Gastrocnemius medialis (tissue), 4 donors: ENCODE measurements around the gene CATSPERB. TPM values are rescaled to one million over a fixed set of nuclear protein-coding genes. Genes with fewer than 3 reads are reported as not detected.
"Not testable (repeated sequence)": the region's sequence is repeated elsewhere in the genome, so short reads cannot be mapped to it uniquely, and the experiment has no call there.

ENCODE experiments used
- ATAC-seq, 2 donors: fragments of 150-250 bp; one replicate each; pipeline ENCODE4 v1.9.1; 2016
- DNase-seq, 2 donors: peaks; one replicate each; pipeline ENCODE4 v3.0.0-alpha.2; 2019
- H3K27ac ChIP-seq, 4 donors: fragments of 200-600 bp; sonication (generic); 1 replicate in 1 of 4; 2 replicates in 3 of 4; pipeline ENCODE4 v1.5.1; 2016 to 2018; ENCODE audit warnings: mild to moderate bottlenecking in 2 of 4, moderate library complexity in 1 of 4
- H3K27me3 ChIP-seq, 3 donors: fragments of 200-600 bp; sonication (generic) in 2 of 3; 1 replicate in 1 of 3; 2 replicates in 2 of 3; pipeline versions ENCODE4 v1.5.1 to v1.6.0; 2016 to 2019; ENCODE audit warnings: mild to moderate bottlenecking in 1 of 3, moderate library complexity in 1 of 3
- H3K36me3 ChIP-seq, 2 donors: fragments of 200-600 bp; sonication (generic) in 1 of 2; one replicate each; pipeline ENCODE4 v1.5.1; 2017 to 2018
- H3K4me1 ChIP-seq, 2 donors: fragments of 200-600 bp; sonication (generic) in 1 of 2; one replicate each; pipeline ENCODE4 v1.5.1; 2016 to 2017; ENCODE audit warnings: mild to moderate bottlenecking in 2 of 2
- H3K4me3 ChIP-seq, 4 donors: fragments of 200-600 bp; sonication (generic) in 3 of 4; 1 replicate in 1 of 4; 2 replicates in 3 of 4; pipeline ENCODE4 v1.5.1; 2016 to 2019; ENCODE audit warnings: mild to moderate bottlenecking in 2 of 4
- H3K9me3 ChIP-seq, 3 donors: fragments of 200-600 bp; sonication (generic) in 2 of 3; 1 replicate in 1 of 3; 2 replicates in 2 of 3; pipeline ENCODE4 v1.5.1; 2016 to 2019
- POLR2A ChIP-seq, 2 donors: fragments of 450-650 bp; IDR thresholded peaks; one replicate each; pipeline ENCODE4 v1.6.1; 2017; ENCODE audit warnings: antibody characterized with exemption in 2 of 2, mild to moderate bottlenecking in 2 of 2, moderate library complexity in 2 of 2
- in situ Hi-C, 4 donors: fragments of 200-750 bp; cut with MboI; loops; one replicate each; pipeline versions ENCODE4 v1.15.0 to v1.8.0; 2017; ENCODE audit warnings: low sequenced_read_pairs in 4 of 4
- intact Hi-C: fragments of 100-400 bp; cut with DNase I; formaldehyde crosslinking; loops from one replicate; pipeline ENCODE4 v1.15.1; 2023; ENCODE audit warnings: low total_unique reads
- total RNA-seq, 4 donors: library from RNA; depleted of rRNA; stranded (reverse); fragments of >200 nt; gene quantifications; one replicate each; pipeline versions ENCODE4 v1.1.0 to v1.2.3, GENCODE V29; 2016
- TF ChIP-seq, protein P1 (sequence below), 5 experiments: fragments of 450-650 bp in 3 of 5; fragments of 200-600 bp in 2 of 5; sonication (generic) in 2 of 5; IDR thresholded peaks in 4 of 5; conservative IDR thresholded peaks in 1 of 5; 1 replicate in 4 of 5; 2 replicates in 1 of 5; pipeline ENCODE4 v1.5.1; 2016 to 2019; ENCODE audit warnings: antibody characterized with exemption in 5 of 5, mild to moderate bottlenecking in 3 of 5, moderate library complexity in 3 of 5

The CATSPERB gene
- total RNA-seq, 4 donors from 2014 or later, result 0.20 to 0.24 TPM; not detected in 2

- in situ Hi-C loops, result no loop called here
- TF ChIP-seq, protein P1, sequence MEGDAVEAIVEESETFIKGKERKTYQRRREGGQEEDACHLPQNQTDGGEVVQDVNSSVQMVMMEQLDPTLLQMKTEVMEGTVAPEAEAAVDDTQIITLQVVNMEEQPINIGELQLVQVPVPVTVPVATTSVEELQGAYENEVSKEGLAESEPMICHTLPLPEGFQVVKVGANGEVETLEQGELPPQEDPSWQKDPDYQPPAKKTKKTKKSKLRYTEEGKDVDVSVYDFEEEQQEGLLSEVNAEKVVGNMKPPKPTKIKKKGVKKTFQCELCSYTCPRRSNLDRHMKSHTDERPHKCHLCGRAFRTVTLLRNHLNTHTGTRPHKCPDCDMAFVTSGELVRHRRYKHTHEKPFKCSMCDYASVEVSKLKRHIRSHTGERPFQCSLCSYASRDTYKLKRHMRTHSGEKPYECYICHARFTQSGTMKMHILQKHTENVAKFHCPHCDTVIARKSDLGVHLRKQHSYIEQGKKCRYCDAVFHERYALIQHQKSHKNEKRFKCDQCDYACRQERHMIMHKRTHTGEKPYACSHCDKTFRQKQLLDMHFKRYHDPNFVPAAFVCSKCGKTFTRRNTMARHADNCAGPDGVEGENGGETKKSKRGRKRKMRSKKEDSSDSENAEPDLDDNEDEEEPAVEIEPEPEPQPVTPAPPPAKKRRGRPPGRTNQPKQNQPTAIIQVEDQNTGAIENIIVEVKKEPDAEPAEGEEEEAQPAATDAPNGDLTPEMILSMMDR (IDR thresholded peaks at IDR 0.05 in 4 of 5, conservative IDR thresholded peaks at IDR 0.05 in 1 of 5), result no peak
- TF ChIP-seq POLR2A (IDR thresholded peaks at IDR 0.05), result no peak
- ATAC-seq, result no peak
- no peak overlapping the region for H3K27ac ChIP-seq
- no peak for DNase-seq
- no peaks in the 10 kb centered on the region for H3K36me3 ChIP-seq
- no peaks in the 10 kb centered on the region for H3K27me3 ChIP-seq
- no peak overlapping the region for H3K4me3 ChIP-seq
- H3K4me1 ChIP-seq, result no peaks in the 10 kb centered on the region
- no peaks in the 10 kb centered on the region for H3K9me3 ChIP-seq
- intact Hi-C loops, result no loop called here
Observed at GRCh38 chr14:91536327-91536726, 195.6 kb downstream of the CATSPERB start.

DNA sequence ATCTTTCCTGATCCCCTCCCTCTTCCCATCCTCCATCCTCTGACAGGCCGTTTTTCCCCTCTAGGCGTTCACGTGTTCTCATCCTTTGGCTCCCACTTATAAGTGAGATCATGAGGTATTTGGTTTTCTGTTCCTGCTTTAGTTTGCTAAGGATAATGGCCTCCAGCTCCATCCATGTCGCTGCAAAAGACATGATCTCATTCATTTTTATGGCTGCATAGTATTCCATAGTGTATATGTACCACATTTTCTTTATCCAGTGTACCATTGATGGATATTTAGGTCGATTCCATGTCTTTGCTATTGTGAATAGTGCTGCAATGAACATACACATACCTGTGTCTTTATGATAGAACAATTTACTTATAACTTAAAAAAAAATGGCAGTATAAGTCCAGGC is 197.8 kb downstream of the CATSPERB start:
- H3K4me1 ChIP-seq, H3K4me3 ChIP-seq, H3K27ac ChIP-seq, intact Hi-C loops, ATAC-seq, H3K9me3 ChIP-seq, DNase-seq, H3K27me3 ChIP-seq, H3K36me3 ChIP-seq, in situ Hi-C loops: not testable (repeated sequence)

DNA sequence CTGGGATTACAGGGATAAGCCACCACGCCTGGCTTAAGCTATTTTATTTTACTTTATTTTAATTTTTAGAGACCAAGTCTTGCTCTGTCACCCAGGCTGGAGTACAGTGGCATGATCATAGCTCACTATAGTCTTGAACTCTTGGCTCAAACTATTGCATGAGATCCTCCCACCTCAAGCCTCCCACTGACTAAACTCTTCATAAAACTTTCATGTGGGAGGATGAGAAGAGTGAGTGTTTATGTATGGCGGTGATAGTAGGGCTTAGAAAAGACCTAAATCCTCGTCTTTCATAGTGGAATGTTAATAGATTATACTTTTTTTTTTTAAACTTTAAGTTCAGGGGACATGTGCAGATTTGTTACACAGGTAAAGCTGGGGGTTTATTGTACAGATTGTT is 198.3 kb downstream of the CATSPERB start:
- Histone ChIP-seq H3K27me3 (no peaks in the 10 kb centered on the region), H3K4me3 (no peak overlapping the region), H3K4me1 (no peaks in the 10 kb centered on the region), H3K9me3 (no peaks in the 10 kb centered on the region), H3K27ac (no peak overlapping the region), H3K36me3 (no peaks in the 10 kb centered on the region)
- TF ChIP-seq, protein P1 (IDR thresholded peaks at IDR 0.05 in 4 of 5, conservative IDR thresholded peaks at IDR 0.05 in 1 of 5), result no peak
- TF ChIP-seq POLR2A (IDR thresholded peaks at IDR 0.05), result no peak
- intact Hi-C loops, result no loop called here
- in situ Hi-C loops, result no loop called here
- ATAC-seq (no peak), DNase-seq (no peak)

Other genes starting within 250 kb of the CATSPERB start
- gene PPP4R3A, start 221.8 kb downstream of the CATSPERB start, total RNA-seq, result 10 to 100 TPM; 38.8 to 53.3 (median 44.6) TPM
- 10 to 100 TPM in 1 of 4 donors, 1 to 10 TPM in 3; 3.2 to 11.9 (median 7.2) TPM for gene TC2N, start 135.4 kb upstream of the CATSPERB start, total RNA-seq
- 10 to 100 TPM; 19.6 to 36.8 (median 27.3) TPM for gene FBLN5, start 215.6 kb upstream of the CATSPERB start, total RNA-seq